LoVo (cell line): ENCODE data around the gene EXOSC9.
"Not testable (repeated sequence)": the region's sequence is repeated elsewhere in the genome, so short reads cannot be mapped to it uniquely, and the experiment has no call there.

Source experiments
- DNase-seq: peaks from one replicate; pipeline ENCODE4 v3.0.0-alpha.2; 2016; ENCODE audit warnings: low spot score

Gene EXOSC9, protein sequence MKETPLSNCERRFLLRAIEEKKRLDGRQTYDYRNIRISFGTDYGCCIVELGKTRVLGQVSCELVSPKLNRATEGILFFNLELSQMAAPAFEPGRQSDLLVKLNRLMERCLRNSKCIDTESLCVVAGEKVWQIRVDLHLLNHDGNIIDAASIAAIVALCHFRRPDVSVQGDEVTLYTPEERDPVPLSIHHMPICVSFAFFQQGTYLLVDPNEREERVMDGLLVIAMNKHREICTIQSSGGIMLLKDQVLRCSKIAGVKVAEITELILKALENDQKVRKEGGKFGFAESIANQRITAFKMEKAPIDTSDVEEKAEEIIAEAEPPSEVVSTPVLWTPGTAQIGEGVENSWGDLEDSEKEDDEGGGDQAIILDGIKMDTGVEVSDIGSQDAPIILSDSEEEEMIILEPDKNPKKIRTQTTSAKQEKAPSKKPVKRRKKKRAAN

DNA sequence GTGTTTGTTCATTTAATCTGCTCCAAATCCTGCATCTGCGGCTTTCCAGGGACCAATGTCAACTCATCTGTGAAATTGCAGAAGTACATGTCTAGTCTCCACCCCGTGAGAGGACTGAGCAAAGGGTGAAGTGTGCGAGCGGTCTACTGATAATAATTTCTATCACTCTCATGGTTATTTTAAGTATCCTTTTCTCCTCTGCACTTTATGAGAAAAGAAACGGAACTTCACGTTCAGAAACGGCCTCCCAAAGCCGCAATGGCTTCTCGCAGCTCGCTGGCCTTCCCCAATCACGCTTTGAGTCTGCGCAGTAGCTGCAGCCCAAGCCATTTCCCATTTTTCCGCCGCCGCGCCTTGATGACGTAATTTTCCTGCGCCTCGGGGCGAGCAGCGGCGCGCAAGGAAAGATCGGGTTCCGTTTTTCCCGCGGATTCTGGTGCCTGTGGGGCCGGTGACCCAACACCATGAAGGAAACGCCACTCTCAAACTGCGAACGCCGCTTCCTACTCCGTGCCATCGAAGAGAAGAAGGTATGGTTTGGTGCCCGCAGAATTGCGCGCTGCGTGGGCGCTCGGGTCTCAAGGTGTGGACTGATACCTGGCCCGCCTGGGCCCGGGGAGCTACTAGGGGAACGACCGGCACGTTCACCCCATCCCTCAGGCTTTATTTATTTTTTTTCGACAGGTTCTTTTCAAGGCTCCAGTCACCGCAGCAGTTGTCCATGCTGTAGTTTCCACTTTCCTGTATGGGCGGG is at the start of gene EXOSC9:
Gene EXOSC9 (plus strand): TSS at position 363 of the 754 bp plus-strand sequence. CDS start 102 bp downstream, at position 465.
- peak; percentile 94 for DNase-seq

DNA sequence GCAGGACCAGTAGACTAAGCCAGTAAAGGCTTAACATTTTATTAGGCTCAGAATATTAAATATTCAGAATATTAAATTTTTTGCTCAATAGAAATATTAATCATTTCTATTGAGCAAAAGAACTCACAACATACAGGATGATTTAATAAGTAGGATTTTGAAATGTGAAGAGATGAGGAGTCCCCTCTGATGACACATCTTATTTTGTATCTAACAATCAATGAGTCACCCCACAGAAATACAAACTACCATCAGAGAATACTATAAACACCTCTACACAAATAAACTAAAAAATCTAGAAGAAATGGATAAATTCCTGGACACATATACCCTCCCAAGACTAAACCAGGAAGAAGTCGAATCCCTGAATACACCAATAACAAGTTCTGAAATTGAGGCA is 49.0 kb upstream of the EXOSC9 start:
- DNase-seq: not testable (repeated sequence)

DNA sequence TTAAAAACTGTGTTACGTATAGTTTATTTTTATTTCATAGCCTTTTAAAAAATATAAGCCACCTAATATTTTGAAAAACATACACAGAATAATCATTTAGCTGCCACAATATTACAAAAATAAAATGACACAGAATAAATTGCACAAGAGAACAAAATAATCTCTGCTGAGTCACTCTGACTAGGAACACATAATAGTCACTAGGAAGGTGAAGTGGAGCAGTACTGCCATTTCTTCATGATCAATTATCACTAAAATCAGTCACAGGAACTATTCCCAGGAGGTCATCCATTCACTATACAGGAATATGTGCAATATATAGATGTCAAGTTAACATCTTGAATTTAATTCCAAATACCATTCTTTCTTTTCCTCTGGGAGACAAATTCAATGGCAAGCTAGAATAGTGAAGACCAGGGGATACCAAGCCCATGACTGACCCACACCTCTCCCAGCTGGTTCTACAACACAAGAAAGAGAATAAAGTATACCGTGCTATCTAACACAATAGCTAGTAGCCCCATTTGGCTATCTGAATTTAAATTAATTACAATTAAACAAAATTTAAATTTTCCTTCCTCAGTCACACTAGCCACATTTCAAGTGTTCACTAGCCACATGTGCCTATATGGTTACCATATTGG is 42.1 kb upstream of the EXOSC9 start:
- DNase-seq: no peak

DNA sequence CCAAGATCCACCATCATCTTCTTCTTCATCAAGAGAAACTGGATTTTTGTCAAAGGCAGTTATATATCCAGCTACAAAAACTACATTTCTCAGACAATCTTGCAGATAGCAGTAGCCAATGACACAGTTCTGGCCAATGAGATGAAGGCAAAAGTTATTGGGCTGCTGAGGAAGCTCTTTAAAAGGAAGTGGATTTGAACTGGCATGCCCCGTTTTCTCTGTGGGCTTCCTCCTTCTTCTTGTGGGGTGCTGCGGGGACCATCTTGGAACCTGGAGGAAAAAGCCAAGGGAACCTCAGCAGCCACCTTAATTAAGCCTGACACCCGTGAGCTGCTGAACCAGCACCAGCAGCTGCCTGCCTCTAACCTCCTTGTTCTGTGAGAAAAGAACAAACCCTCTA is 40.9 kb upstream of the EXOSC9 start:
- no peak for DNase-seq

DNA sequence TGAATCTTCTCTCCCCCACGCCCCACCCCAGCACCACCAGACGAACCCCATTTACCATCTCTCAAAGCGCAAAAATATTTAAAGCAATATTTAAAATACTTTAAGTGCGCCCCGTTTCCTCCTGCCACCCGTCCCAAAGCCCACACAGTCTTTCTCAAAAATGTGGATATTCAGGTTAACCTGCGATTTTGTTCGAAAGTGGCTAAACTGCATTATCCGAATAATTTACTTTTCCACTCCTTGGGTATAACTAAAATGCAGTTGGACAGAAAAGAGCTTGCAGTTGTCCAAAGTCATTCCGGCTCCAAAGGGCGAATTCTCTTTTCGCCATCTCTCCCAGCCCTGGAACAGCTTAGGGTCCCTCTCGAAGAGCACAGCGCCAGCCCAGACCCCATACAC is 36.8 kb upstream of the EXOSC9 start:
- no peak for DNase-seq

DNA sequence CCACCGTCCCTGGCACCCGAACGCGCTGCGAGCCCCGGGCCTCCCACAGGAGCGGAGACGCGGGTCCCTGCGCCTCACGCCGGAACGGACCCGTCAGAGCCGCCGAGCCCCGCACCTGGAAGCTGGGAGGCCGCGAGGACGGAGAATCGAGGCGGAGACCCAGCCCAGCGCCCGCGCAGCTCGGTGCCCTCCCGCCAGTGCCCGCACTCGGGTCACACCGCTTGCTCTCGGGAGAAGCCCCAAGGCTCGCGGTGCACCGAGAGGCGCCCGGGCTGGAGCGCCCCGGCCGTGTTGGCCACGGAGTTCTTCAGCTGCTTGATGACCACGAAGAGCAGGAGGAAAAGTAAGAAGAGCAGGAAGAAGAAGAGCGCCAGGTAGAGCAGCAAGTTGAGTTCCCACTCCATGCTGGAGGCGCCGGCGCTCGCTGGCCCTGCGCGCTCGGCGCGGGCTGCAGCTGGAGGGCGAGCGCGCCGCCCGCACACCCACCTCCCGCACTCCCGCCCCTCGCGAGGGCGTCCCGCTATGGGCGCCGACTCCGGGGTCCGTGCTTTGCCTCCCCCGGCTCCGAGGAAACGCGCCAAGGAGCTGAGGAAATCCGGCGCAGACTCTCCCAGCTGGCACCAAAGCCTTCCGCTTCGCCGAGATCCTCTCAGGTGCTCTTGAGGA is 36.3 kb upstream of the EXOSC9 start, which contains the start of gene SMIM43:
Gene SMIM43 (minus strand): TSS at position 463 of the 666 bp plus-strand sequence. CDS start 59 bp downstream, at position 404.
- no peak for DNase-seq

DNA sequence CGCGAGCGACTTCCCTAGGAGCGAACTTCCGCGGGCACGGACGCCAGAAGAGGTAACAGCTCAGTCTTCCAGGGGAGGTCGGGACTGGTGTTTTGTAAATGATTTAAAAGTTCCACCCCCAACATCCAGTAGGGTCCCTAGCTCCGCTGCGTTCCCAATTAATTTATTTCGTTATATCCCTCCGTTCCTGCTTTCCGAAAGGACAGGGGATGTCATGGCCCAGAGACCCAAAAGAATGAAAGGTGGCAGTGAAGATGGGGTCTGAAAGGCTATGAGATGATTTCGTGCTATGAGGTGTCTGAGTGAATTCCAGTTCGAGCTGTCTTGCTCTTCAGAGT is 35.8 kb upstream of the EXOSC9 start:
- DNase-seq: no peak

DNA sequence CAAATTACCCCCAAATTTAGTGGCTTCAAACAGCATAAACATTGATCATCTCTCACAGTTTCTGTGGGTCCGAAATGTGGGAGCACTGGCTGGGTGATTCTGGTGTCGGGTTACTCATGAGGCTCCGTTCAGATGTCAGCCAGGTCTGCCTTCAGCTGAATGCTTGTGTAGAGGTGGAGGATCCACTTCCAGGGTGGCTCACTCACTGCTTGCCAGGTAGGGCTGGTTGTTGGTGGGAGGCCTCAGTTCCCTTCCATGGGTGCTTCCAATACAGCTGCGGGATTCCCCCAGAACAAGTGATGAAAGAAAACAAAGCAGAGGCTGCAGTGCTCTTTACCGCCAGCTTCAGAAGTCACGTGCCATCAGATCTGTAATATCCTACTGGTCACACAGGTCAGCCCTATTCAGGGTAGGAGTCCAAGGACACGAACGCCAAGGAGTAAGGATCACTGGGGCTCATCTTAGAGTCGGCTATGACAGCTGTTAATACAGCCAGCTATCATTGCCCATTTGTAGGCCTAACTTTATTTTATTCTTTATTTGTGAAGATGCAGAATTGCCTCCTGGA is 35.1 kb upstream of the EXOSC9 start:
- DNase-seq: no peak

DNA sequence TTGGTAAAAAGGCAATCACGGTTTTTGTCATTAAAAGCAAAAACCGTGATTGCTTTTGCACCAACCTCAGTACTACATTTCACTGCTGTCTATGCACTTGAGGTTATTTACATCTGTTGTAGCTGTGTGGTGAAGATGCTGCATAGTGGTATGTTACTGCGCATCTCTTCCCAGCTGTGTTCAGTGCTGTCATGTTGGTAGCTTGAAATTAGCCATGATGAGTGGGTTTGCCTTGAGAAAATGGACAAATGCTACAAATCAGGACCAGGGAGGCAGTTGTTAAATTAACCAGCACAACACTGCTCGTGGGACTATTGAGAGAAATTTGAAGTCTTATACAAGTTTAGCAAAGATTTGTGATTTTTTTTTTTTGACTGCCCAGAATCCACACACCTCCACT is 34.0 kb upstream of the EXOSC9 start:
- DNase-seq: no peak

DNA sequence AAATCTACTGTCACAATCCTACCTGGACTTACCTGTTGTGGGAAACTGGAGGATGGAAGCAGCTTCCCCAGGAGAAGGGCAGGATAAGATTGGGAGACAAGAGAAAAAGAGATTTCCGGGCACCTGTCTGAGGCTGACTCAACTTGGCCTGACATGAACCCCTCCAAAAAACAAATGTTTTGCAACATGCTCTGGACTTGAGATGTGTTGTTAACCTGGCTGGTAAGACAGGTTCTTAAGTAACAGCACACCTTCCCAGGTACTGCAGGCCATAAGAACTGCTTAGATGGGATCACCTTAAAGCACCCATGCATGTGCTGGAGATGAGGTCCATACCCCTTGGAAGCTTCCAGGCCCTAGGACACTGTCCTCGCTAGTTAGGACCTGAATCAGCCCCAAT is 31.8 kb upstream of the EXOSC9 start:
- DNase-seq: no peak

DNA sequence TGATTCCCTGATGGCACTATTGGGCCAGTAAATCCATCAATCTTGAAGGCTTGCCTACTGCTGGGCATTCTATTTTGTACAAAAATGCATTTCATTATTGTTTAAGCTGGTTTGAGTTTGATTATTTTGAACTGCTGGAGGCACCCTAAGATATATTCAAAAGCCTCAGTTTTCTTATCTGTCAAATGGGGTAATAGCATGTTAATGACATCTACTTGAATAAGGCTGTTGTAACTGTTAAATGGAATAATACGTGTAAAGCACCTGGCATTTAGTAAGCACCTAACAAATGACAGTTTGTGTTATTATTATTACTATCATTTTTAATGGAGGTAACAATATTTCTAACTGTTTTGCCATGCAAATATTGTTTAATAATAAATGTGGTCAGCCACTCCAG is 29.3 kb upstream of the EXOSC9 start:
- DNase-seq: no peak

DNA sequence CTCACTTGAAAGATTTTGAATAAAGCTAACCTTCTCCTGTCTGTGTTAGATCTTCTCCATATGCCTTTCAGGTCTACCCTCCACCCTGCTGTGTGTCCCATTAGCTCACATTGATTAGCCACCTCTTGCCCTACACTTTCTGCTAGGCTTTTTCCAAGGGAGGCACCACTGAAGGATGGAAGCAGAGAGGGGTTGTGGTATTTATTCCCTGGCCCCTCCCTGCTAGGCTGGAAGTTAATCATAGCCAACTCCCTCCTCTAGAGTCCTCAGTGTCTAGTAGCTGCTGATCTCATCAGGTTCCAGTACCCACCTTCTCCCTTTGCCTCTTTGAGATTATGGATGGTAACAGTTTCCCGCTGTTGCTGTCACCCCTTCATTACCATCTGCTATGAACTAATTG is 27.2 kb upstream of the EXOSC9 start:
- no peak for DNase-seq

DNA sequence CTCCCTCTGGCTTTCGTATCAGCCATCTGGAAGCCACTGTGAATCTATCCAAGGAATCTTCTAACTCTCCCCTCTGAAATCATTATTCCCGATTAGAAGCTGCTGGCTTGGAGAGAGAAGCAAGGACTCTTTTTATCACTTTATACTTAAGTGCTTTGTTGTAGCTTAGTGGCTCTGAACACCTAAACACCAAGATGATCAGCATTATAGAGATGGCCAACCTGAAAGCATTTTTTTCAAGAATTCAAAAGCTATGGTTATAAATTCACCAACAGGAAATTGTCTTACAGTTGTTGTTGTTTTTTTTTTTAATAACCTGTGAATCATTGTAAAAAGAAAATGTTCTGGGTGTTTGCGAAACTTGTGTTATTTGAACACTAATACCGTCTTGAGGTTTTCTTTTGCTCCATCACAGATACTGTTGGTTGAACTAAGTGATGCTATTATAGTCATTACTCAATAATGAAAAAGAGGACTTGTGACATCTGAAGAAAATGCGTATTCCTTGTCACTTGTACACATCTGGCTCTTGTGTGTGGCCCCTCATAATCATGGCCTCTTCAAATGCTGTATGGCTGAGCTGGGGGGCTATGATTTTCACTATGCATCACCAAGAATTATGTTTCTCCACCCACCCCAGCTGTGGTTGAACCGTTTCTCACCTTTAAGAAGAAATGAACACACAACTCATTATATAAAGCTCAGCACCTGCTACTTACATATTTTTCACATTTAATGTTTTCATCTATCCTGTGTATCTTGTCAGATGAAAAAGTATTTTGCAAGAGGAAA is 24.3 kb upstream of the EXOSC9 start:
- DNase-seq: no peak

DNA sequence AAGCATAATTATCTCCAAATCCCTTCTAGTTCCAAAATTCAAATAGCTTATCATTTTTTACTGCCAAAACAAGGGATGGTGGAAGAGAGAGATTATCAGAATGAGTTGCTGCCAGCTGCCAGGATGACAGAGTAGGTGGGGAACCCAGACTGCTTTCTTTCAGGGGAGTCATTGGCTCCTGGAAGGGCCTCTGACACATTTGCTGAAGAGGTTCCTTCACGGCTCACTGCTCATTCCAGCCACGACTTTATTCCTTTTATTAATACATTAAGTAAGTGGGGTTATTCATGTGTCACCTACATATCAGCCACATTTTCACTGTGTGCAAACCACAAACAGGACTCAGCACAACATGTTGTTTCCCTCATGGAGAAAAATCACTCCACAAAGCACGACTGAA is 23.5 kb upstream of the EXOSC9 start:
- no peak for DNase-seq

DNA sequence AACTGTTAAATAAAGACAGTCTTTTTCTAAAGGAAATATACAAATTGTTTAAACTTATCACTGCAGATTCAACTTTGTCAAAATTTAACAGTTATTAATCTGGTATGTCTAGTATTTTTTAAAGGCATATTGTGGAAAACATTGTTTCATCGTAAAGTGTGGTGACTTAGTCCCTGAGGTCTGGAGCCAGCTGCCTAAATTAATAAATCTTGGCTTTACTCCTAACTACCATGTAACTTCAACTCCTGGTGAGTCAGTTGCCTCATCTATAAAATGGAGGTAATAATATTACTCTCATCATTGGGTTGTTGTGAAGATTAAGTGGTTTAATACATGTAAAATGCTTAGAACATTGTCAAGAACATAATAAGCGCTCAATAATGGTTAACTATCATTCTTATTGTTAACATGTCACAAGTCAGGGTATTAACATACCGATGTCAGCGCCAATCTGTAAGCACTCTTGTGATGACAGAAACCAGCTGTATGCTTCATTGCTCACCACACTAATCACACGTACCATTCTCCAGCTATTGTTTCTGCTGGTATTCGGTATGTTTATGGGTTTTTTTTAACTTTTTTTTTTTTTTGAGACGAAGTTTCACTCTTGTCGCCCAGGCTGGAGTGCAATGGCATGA is 22.0 kb upstream of the EXOSC9 start:
- no peak for DNase-seq

DNA sequence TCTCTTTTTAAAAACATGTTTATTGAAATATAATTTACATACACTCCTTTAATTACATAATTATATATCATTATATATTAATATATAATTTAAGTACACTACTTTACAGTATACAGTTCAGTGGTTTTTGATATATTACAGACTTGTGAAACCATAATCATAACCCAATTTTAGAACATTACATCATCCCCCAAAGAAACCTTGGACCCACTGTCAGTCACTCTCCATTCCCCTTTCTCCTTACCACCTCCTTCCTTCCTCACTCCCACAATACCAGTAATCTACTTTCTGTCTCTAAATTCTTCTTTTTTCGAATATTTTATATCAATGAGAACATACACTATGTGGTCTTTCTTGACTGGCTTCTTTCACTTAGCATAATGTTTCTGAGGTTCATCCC is 17.9 kb upstream of the EXOSC9 start:
- no peak for DNase-seq

DNA sequence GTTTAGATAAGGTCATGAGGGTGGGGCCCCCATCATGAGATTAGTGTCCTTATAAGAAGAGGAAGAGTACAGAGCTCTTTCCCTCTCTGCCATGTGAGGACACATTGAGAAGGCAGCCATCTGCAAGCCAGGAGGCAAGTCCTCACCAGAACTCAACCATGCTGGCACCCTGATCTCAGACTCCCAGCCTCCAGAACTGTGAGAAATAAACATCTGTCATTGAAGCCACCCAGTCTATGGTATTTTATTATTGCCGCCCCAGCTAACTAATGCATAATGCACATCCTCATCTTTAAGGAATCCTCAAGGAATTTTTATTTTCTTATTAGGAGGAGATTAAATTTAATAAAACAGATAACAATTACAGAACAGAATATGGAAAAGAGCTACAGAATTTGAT is 16.7 kb upstream of the EXOSC9 start:
- DNase-seq: no peak

DNA sequence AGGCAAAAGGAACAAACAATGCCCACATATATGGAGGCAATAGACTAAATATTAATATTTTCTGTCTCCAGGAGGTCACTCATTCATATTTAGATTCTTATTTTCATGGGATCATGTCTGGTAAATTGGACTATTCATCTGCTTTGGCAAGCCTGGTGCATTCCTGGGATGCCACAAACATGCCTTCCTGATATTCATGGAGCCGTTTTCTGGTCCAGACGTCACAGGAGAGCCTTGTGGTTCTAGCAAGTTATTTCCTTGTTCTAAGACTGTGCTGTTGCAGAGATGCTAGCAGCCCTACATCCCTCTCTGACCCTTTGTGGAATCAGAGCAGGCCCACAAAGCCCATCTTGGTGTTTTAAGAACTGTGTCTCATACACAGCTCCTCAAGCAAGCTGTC is 16.1 kb upstream of the EXOSC9 start:
- peak; percentile 39 for DNase-seq

DNA sequence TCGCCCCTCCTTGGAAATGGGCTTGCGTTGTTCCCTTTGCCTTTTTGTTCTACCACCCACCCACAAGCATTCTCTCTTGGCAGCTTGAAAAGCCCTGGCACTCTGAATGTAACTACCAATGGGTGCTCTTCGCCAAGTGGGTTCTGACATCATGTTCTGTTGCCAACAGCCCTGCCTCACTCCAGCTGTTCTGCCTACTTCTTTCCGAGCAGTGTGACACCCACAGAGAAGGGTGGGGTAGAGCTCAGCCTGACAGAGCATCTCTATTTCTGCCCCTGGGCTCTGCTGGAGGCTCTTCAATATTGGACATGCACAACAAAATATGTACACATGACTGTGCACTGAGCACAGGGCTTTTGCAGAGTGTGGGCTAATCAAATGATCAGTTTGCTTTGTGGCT is 15.6 kb upstream of the EXOSC9 start:
- no peak for DNase-seq

DNA sequence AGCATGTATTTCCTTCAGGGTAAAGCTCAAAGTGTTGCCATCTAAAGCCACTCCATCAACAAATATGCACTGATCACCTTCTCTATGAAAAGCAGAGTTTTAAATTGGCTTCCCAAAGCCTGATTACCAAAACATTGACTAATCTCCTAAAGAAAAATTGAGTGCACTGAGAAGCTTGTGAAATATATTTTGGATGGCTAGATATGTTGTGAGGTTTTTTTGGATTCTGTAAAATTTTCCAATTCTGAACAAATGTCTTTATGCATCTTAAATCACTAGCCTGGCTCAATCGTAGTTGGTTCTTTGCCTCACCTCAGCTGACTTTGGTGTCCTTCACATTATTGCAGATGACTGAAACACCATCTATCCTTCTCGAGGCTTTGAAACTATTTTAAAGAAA is 14.9 kb upstream of the EXOSC9 start:
- DNase-seq: no peak

DNA sequence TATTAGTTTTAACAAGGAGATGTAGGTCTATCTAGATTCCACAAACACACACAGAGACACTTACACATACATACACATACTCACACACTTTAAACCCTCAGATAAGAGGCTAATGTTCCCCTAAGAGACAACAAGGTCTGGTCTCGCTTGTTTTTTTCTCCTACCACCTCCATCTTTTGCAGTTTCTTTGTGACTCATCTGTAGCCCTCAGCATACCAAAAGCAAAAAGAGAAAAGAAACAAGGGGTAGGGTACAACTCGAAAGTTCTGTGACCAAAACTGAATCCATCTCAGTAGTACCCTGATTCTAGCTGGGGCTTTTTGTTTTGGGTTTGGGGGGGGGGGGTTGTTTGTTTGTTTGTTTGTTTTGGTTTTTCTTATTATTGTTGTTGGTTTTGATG is 12.2 kb upstream of the EXOSC9 start:
- no peak for DNase-seq
